ENCODE data around the gene BHLHE40. TPM values are rescaled to one million over a fixed set of nuclear protein-coding genes. Genes with fewer than 3 reads are reported as not detected.

BHLHE40 gene
- total and polyA plus RNA-seq, 4 donors, result 28.5 to 204 (median 88.4) TPM

GRCh38 chr3:4954256-4955000, 24.8 kb upstream of the BHLHE40 start:
- H3K36me3 ChIP-seq (ENCODE audit: control insufficient read depth in 4 of 4, insufficient read depth in 4 of 4, low read length in 4 of 4), result no peaks in the 10 kb centered on the region
- H3K27me3 ChIP-seq (ENCODE audit: control insufficient read depth in 3 of 3, insufficient read depth in 3 of 3, low read length in 2 of 3), result no peaks in the 10 kb centered on the region
- TF ChIP-seq CTCF (IDR thresholded peaks at IDR 0.05; ENCODE audit: control extremely low read depth, extremely low read depth), result no peak
- H3K27ac ChIP-seq (ENCODE audit: low read depth in 1 of 2, low read length in 1 of 2), result no peak overlapping the region
- no peaks in the 10 kb centered on the region for H3K9me3 ChIP-seq (ENCODE audit: control insufficient read depth in 4 of 4, insufficient read depth in 3 of 4, low read length in 3 of 4)
- WGBS, 2 donors, result 94 to 95% methylated on average over 6 of the region's 6 CpGs
- no peaks in the 10 kb centered on the region for H3K4me1 ChIP-seq (ENCODE audit: control insufficient read depth in 5 of 5, insufficient read depth in 5 of 5, low read length in 5 of 5)
- ATAC-seq (ENCODE audit: insufficient read depth, low FRiP score), result no peak
- no peak overlapping the region for H3K9ac ChIP-seq (ENCODE audit: insufficient read depth in 1 of 2, low read length in 2 of 2)
- no peak overlapping the region for H3K4me3 ChIP-seq
- DNase-seq, result no peak

- no peak for TF ChIP-seq CTCF (IDR thresholded peaks at IDR 0.05; ENCODE audit: control extremely low read depth, extremely low read depth)
- no peak for DNase-seq
- no peak overlapping the region for H3K4me3 ChIP-seq
- H3K36me3 ChIP-seq (ENCODE audit: control insufficient read depth in 4 of 4, insufficient read depth in 4 of 4, low read length in 4 of 4), result no peaks in the 10 kb centered on the region
- no peak overlapping the region for H3K27ac ChIP-seq (ENCODE audit: low read depth in 1 of 2, low read length in 1 of 2)
- H3K27me3 ChIP-seq (ENCODE audit: control insufficient read depth in 3 of 3, insufficient read depth in 3 of 3, low read length in 2 of 3), result no peaks in the 10 kb centered on the region
- 82 to 90% methylated on average over 2 of the region's 2 CpGs for WGBS, 2 donors
- no peak overlapping the region for H3K9ac ChIP-seq (ENCODE audit: insufficient read depth in 1 of 2, low read length in 2 of 2)
- no peak for ATAC-seq (ENCODE audit: insufficient read depth, low FRiP score)
- no peaks in the 10 kb centered on the region for H3K4me1 ChIP-seq (ENCODE audit: control insufficient read depth in 5 of 5, insufficient read depth in 5 of 5, low read length in 5 of 5)
- no peaks in the 10 kb centered on the region for H3K9me3 ChIP-seq (ENCODE audit: control insufficient read depth in 4 of 4, insufficient read depth in 3 of 4, low read length in 3 of 4)
These were observed 23.1 kb upstream of the BHLHE40 start for GRCh38 chr3:4956099-4956498.

GRCh38 chr3:4956738-4957137, 22.5 kb upstream of the BHLHE40 start:
- no peaks in the 10 kb centered on the region for H3K27me3 ChIP-seq (ENCODE audit: control insufficient read depth in 3 of 3, insufficient read depth in 3 of 3, low read length in 2 of 3)
- H3K9ac ChIP-seq (ENCODE audit: insufficient read depth in 1 of 2, low read length in 2 of 2), result no peak overlapping the region
- no peak for DNase-seq
- TF ChIP-seq CTCF (IDR thresholded peaks at IDR 0.05; ENCODE audit: control extremely low read depth, extremely low read depth), result no peak
- H3K36me3 ChIP-seq (ENCODE audit: control insufficient read depth in 4 of 4, insufficient read depth in 4 of 4, low read length in 4 of 4), result no peaks in the 10 kb centered on the region
- no peak overlapping the region for H3K4me3 ChIP-seq
- no peaks in the 10 kb centered on the region for H3K4me1 ChIP-seq (ENCODE audit: control insufficient read depth in 5 of 5, insufficient read depth in 5 of 5, low read length in 5 of 5)
- no peaks in the 10 kb centered on the region for H3K9me3 ChIP-seq (ENCODE audit: control insufficient read depth in 4 of 4, insufficient read depth in 3 of 4, low read length in 3 of 4)
- no peak for ATAC-seq (ENCODE audit: insufficient read depth, low FRiP score)
- H3K27ac ChIP-seq (ENCODE audit: low read depth in 1 of 2, low read length in 1 of 2), result no peak overlapping the region
- WGBS, 2 donors, result 78 to 83% methylated on average over 2 of the region's 2 CpGs

- 94 to 97% methylated on average over 3 of the region's 3 CpGs for WGBS, 2 donors
- no peaks in the 10 kb centered on the region for H3K36me3 ChIP-seq (ENCODE audit: control insufficient read depth in 4 of 4, insufficient read depth in 4 of 4, low read length in 4 of 4)
- DNase-seq, result no peak
- no peaks in the 10 kb centered on the region for H3K4me1 ChIP-seq (ENCODE audit: control insufficient read depth in 5 of 5, insufficient read depth in 5 of 5, low read length in 5 of 5)
- no peaks in the 10 kb centered on the region for H3K27me3 ChIP-seq (ENCODE audit: control insufficient read depth in 3 of 3, insufficient read depth in 3 of 3, low read length in 2 of 3)
- H3K9me3 ChIP-seq (ENCODE audit: control insufficient read depth in 4 of 4, insufficient read depth in 3 of 4, low read length in 3 of 4), result no peaks in the 10 kb centered on the region
- TF ChIP-seq CTCF (IDR thresholded peaks at IDR 0.05; ENCODE audit: control extremely low read depth, extremely low read depth), result no peak
- H3K27ac ChIP-seq (ENCODE audit: low read depth in 1 of 2, low read length in 1 of 2), result no peak overlapping the region
- no peak overlapping the region for H3K9ac ChIP-seq (ENCODE audit: insufficient read depth in 1 of 2, low read length in 2 of 2)
- no peak overlapping the region for H3K4me3 ChIP-seq
- ATAC-seq (ENCODE audit: insufficient read depth, low FRiP score), result no peak
These were observed 21.3 kb upstream of the BHLHE40 start for GRCh38 chr3:4957978-4958377.

Measured in lung (tissue), 12 donors.